ENCODE data around the gene SPANXC.

SPANXC gene

DNA sequence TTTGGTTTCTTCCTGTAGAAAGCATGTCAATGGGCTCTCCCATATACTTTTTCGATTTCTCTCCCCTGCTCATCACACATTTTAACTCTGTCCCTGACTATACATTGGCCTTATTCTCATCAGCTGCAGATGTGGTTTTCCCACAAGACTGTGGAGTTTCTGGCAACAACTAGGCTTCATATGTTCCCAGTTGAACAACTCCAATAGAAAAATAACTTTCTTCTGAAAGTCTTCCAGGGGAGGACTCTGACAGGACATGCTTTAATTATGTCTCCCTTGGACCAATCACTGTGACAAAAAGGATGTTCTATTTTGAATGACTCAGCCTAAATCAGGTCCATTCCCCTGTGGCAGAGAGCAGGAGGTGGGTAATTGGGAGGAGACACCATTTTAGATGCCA is 28.1 kb downstream of the SPANXC start:
- intact Hi-C loops (cut with DNase I; ENCODE audit: low total_unique reads) = no loop called here
- Histone ChIP-seq H3K27ac (no peak overlapping the region), H3K4me1 (no peaks in the 10 kb centered on the region), H3K27me3 (no peaks in the 10 kb centered on the region), H3K4me3 (no peak overlapping the region), H3K9me3 (no peaks in the 10 kb centered on the region), H3K36me3 (no peaks in the 10 kb centered on the region)
- DNase-seq = no peak
- no peak for TF ChIP-seq CTCF (IDR thresholded peaks at IDR 0.05)

- TF ChIP-seq CTCF (IDR thresholded peaks at IDR 0.05) = no peak
- intact Hi-C loops (cut with DNase I; ENCODE audit: low total_unique reads) = no loop called here
- Histone ChIP-seq H3K4me1 (no peaks in the 10 kb centered on the region), H3K27me3 (no peaks in the 10 kb centered on the region), H3K36me3 (no peaks in the 10 kb centered on the region), H3K27ac (no peak overlapping the region), H3K4me3 (no peak overlapping the region), H3K9me3 (no peaks in the 10 kb centered on the region)
- no peak for DNase-seq
These were observed 40.4 kb downstream of the SPANXC start for GRCh38 chrX:141201962-141202361.
